Medulla oblongata (tissue), 1 donor: ENCODE results near the gene C4B.
"Not testable (repeated sequence)": the region's sequence is repeated elsewhere in the genome, so short reads cannot be mapped to it uniquely, and the experiment has no call there.

ENCODE experiments used
- DNase-seq: peaks from one replicate; pipeline ENCODE4 v3.0.0-alpha.2; 2015; ENCODE audit errors: extremely low spot score

C4B gene

DNA sequence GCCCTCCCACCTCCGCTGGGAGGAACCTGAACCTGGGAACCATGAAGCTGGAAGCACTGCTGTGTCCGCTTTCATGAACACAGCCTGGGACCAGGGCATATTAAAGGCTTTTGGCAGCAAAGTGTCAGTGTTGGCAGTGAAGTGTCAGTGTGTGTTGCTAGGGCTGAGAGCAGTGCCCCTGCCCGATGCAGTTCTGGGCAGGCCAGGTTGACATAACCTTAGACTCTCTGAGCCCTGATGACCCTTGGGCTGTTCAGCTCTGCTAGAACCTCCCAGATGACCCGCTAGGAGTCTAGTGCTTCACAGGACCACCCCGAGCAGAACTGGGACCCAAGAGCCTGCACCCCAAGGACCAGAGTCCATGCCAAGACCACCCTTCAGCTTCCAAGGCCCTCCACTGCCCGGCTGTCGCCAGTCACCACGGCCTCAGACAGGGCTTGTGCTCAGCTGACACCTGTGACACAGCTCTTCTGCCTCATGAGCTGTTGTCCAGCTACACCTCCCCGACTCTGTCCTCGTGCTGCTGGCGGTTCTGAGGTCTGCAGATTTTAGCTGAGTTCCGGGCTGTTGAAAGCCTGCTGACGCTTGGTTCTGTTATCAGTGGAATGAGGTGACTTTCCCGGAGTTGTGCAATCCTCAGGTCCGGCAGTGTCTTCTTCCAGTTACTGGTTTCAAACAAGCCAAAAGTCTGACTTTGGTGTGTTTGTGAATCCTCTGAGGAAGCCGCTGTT lies 20.9 kb downstream of the C4B start:
- not testable (repeated sequence) for DNase-seq

DNA sequence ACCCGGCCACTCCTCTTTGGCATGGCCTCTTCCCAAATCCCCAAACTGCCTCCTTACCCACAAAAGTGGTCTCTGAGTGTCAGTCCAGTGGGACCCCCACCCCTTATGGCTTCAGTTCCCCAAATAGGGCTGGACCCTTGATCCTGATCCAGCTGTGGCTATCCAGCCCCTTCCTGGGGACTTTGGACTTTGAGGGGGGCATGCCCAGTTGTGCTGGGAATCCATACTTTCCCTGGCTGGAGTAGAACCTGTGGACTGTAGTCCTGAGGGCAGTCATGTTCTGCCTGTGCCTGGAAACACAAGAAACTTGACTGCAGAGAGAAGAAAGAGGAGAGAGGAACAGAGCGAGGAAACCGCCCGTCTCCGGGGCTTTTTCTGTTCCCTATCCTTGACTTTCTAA lies 22.5 kb downstream of the C4B start:
- not testable (repeated sequence) for DNase-seq

DNA sequence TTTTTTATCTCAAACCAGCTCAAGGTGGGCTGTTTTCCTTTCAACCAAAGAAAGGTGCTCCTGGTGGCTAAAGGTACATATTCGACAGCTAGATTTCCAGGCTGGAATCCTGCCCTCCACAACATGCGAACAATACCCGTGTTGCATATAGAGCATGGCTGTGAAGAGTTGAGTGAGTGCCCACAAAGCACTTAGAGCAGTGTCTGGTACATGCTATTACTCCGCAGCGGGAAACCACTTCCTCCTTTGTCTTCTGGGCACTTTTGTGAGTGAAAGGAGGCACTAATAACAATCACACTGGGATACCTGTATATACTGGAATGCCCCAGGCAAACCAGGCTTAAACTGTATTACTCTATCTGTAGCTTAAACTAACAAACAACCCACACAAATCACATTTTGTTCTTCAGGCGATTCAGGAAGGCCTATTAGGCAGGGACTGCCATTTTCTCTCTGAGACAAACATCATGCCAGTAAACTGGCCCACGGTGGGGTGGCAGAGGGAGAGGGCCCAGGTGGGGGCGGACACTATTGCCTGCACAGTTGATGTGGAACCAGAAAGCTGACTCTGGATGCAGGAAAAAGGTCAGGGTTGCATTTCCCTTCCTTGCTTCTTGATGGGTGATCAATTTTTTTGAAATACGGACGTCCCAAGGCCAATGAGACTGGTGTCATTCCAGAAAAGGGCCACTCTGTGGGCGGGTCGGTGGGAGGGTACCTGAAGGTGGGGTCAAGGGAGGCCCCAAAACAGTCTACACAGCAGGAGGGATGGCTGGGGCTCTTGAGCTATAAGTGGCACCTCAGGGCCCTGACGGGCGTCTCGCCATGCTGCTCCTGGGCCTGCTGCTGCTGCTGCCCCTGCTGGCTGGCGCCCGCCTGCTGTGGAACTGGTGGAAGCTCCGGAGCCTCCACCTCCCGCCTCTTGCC lies 23.3 kb downstream of the C4B start, which contains the start of gene CYP21A2:
CYP21A2 (plus strand) TSS at position 818 of the 927 bp plus-strand sequence; CDS start at position 826, 8 bp downstream.
- DNase-seq, result not testable (repeated sequence)

DNA sequence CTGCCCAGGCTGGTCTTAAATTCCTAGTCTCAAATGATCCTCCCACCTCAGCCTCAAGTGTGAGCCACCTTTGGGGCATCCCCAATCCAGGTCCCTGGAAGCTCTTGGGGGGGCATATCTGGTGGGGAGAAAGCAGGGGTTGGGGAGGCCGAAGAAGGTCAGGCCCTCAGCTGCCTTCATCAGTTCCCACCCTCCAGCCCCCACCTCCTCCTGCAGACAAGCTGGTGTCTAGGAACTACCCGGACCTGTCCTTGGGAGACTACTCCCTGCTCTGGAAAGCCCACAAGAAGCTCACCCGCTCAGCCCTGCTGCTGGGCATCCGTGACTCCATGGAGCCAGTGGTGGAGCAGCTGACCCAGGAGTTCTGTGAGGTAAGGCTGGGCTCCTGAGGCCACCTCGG lies 24.3 kb downstream of the C4B start:
- DNase-seq, result not testable (repeated sequence)

DNA sequence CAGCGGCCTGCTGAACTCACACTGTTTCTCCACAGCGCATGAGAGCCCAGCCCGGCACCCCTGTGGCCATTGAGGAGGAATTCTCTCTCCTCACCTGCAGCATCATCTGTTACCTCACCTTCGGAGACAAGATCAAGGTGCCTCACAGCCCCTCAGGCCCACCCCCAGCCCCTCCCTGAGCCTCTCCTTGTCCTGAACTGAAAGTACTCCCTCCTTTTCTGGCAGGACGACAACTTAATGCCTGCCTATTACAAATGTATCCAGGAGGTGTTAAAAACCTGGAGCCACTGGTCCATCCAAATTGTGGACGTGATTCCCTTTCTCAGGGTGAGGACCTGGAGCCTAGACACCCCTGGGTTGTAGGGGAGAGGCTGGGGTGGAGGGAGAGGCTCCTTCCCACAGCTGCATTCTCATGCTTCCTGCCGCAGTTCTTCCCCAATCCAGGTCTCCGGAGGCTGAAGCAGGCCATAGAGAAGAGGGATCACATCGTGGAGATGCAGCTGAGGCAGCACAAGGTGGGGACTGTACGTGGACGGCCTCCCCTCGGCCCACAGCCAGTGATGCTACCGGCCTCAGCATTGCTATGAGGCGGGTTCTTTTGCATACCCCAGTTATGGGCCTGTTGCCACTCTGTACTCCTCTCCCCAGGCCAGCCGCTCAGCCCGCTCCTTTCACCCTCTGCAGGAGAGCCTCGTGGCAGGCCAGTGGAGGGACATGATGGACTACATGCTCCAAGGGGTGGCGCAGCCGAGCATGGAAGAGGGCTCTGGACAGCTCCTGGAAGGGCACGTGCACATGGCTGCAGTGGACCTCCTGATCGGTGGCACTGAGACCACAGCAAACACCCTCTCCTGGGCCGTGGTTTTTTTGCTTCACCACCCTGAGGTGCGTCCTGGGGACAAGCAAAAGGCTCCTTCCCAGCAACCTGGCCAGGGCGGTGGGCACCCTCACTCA lies 25.0 kb downstream of the C4B start:
- DNase-seq, result not testable (repeated sequence)

DNA sequence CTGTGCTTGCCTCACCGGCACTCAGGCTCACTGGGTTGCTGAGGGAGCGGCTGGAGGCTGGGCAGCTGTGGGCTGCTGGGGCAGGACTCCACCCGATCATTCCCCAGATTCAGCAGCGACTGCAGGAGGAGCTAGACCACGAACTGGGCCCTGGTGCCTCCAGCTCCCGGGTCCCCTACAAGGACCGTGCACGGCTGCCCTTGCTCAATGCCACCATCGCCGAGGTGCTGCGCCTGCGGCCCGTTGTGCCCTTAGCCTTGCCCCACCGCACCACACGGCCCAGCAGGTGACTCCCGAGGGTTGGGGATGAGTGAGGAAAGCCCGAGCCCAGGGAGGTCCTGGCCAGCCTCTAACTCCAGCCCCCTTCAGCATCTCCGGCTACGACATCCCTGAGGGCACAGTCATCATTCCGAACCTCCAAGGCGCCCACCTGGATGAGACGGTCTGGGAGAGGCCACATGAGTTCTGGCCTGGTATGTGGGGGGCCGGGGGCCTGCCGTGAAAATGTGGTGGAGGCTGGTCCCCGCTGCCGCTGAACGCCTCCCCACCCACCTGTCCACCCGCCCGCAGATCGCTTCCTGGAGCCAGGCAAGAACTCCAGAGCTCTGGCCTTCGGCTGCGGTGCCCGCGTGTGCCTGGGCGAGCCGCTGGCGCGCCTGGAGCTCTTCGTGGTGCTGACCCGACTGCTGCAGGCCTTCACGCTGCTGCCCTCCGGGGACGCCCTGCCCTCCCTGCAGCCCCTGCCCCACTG lies 25.9 kb downstream of the C4B start:
- DNase-seq, result not testable (repeated sequence)

DNA sequence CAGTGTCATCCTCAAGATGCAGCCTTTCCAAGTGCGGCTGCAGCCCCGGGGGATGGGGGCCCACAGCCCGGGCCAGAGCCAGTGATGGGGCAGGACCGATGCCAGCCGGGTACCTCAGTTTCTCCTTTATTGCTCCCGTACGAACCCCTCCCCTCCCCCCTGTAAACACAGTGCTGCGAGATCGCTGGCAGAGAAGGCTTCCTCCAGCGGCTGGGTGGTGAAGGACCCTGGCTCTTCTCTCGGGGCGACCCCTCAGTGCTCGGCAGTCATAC lies 26.4 kb downstream of the C4B start:
- not testable (repeated sequence) for DNase-seq

DNA sequence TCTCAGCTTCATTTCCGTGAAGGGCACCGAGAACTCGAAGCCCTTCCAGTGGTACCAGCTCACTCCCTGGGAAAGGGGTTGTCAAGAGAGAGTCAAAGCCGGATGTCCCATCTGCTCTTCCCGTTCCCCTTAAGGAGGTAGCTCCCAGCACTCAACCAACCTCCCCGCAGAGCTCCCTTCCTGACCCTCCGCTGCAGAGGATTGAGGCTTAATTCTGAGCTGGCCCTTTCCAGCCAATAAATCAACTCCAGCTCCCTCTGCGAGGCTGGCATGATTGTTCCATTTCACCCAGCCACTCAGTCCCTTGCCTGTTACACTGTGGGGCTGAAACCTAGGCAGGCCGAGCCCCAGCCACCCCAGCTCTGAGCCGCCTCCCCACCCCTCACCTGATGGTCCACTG lies 26.8 kb downstream of the C4B start:
- not testable (repeated sequence) for DNase-seq

DNA sequence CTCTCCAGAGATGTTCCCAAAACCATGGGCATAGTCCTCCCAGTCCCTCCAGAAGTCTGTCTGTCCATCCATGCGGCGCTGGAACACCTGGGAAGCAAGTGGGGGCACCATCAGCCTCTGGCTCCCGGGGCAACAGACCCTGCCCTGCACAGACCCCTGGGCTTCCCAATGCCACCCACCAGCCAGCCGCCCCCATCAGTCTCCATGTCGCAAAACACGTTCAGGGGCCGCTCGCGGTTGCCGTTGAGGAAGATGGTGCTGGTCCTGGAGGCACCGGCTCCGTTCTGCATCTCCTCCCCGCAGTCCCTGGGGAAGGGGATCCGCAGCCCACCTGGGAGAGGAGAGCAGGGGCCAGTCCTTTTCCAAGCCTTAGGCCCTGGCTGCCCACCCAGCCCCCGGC lies 27.7 kb downstream of the C4B start:
- DNase-seq, result not testable (repeated sequence)

DNA sequence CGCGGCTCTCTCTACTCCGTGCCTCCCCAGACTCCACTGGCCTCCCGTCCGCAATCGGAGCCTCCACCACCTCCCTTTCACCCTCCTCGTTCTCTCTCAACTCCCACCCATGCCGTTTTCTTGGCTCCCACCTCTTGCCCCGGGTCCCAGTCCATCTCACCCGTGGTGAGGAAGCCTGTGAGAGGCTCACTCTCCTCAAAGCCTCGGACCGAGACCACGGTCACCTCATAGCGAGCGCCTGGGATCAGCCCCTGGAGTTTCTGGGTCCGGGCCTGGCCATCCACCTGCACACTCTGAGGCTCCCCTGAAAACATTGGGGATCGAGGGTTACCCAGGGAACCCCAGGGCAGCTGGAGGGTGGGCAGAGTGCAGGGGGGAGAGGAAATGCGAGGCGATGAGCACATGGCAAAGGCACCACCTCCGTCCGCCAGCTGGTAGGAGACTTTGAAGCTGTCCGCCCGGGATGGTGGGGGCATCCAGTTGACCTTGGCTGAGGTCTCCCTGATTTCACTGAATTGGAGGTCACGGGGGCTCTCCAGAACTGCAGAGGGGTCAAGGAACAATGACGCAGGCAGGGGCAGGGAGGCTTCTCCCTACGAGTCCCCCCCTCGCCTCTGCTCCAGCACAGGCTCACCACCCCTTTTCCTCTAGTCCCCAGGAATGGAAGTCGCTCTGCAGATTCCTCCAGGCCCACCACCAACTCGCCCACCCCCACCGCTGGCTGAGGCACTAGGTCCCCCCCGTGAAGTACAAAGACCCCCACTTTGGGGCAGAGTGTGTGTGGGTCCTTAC lies 29.2 kb downstream of the C4B start:
- not testable (repeated sequence) for DNase-seq

DNA sequence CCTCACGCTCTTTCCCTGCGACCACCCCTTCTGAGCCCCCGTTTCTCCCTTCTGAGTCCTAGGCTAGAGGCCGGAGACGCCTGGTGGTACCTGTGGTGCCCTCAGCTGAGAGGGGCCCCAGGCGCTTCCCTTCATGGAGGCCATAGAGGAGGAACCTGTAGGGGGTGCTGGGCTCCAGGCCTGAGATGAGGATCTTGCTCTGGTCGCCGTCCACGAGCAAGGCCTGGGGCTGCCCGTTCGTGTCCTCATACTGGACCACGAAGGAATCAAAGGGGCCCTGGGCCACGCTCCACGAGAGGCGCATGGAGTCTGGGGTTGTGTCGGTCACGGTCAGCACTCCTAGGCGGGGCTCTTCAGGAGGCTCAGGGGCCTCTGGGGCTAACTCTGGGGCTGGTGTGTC lies 30.3 kb downstream of the C4B start:
- not testable (repeated sequence) for DNase-seq

DNA sequence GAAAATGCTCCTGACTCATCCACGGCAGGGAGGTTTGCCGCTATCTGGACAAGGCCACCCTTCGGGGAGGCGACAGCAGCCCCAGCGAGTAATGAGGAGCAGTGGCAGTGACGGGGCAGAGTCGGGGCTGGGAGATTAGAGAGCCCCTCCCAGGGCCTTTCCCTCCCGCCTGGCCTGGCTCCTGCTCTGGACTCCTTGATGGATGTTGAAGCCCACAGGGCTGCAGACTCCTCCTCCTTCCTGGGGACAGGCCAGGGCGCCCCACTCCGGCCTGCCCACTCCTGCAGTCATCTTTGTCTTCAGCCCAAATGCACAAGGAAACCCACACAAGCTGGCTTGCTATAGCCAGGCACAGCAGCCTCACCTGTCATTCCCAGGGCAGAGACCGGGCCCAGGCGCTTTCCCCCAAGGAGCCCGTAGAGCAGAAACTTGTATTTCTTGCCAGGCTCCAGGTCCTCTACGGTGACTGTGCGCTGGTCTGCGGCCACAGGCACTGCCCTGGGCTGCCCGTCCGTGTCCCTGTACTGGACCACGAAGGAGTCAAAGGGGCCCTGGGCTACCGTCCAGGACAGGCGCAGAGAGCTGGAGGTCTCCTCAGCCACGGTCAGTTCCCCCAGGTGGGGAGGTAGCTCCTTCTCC lies 31.3 kb downstream of the C4B start:
- no peak for DNase-seq

DNA sequence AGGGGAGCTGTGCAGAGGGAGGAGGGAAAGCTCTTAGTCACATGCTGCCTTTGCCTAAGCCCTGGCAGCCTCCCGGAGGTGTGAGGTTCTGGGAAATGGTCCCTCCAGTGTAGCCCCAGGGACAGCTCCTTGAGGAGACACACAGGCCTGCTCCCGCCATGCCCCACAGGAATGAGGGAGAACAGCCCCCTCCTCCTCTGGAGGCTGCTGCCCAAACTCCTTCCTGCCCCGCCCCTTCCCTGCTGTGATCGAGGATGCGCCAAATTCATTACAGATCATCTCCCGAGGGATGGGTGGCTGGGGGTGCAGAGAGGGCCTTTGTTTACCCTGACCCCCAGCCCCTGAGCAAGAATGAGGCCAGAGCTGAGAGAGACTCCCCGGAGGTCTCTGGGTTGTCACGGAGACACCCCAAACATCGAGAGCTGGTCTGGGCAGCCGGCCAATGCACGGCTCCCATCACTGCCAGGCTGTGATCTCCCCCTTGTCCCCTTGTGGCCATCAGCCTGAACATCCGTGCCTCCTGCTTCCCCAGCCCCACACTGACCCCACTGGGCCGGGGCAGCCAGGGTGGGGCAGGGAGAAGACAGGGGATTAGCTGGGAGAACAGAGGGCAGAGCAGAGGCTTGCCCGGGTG lies 32.0 kb downstream of the C4B start:
- peak; percentile 34 for DNase-seq

DNA sequence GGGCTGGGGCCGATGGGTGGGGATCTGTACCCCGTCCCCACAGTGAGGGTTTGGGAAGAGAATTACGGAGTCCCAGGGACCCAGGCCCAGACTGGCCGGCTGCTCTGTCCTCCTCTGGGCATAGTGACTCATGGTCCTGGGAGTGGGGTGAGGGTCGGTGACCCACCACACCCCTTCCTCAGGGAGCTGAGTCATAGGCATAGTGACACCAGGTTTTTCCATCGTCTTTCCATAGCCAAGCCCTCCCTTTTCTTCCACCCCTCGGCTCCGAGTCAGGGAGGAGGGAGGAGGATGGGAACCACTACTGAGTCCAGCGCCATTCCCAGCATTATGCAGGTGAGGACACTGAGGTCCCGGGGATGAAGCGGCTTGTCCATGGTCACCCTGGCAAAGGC lies 32.5 kb downstream of the C4B start:
- DNase-seq, result peak; percentile 37

DNA sequence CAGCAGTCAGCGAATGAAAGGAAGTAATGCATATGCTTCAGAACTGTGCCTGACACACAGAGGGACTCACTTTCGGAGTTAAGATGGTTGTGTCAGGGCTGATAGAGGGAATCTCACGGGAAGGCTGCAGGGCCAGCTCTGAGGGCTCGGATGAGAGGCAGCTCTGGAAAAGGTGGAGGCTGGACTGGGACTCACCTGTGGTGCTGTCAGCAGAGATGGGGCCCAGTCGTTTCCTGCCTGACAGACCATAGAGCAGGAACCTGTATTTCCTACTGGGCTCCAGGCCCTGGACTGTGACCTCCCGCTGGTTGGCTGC lies 32.9 kb downstream of the C4B start:
- no peak for DNase-seq

DNA sequence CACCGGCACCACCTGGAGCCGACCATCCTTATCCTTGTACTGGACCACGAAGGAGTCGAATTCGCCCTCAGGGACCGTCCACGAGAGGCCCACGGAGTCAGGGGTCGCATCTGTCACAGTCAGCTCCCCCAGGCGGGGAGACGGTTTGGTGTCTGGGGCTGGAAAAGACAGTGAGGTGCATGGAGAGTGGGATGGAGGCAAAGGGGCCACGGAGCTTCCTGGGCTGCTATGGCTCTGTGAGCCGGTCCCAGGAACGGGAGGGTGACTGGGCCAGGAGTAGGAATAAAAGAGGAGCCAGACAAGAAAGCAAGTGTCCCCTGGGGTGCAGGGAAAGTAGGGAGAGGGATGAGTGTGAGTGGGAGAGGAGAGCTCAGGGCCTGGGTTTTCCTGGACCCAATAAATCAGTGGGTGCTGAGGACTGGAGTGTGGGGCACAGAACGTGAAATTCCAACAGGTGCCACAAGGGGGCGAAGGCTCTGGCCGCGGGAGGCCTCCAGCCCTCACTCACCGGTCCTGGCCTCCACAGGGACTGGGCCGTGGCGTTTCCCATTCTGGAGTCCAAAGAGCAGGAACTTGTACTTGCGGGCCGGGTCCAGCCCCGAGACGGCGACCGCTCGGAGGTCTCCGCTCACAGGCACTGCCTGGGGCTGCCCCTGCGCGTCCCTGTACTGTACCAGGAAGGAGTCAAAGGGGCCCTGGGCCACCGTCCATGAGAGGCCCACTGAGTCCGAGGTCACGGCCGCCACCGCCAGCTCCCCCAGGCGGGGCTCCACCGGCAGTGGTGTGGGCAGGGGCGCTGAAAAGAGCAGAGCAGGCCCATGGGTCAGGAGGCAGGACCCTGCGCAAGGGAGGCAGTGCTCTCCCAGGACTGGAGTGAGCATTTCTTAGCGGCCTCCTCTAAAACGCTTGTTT lies 33.5 kb downstream of the C4B start:
- DNase-seq, result peak; percentile 64

DNA sequence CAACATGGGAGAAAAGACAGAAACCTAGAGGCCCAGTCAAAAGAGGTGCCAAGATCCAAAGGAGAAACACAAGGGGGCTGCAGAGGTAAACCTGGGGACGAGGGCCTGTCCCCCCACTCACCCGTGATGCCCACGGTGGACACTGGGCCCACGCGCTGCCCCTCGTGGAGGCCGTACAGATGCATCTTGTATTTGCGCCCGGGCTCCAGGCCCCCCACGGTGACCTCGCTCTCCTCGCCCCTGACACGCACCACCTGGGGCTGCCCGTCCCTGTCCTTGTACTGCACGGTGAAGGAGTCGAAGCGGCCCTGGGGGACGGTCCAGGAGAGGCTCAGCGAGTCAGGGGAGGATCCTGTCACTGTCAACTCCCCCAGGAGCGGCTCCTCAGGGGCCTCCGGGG lies 34.6 kb downstream of the C4B start:
- DNase-seq, result not testable (repeated sequence)

DNA sequence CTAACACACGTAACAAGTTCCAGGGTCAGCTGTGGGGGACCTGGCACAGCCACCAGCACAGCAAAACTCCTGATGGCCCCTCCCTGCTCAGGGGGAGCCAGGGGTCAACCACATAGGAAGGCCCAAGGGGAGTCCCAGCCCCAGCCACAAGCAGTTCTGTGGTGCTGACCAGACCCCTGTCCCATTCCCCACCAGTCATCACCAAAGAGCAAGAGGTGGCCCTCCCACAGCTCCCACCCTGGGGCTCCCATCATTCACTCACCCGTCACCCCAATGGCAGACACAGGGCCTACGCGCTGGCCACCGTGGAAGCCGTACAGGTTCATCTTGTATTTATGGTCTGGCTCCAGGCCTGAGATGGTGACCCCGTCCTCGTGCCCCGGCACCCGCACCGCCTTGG lies 35.1 kb downstream of the C4B start:
- DNase-seq, result not testable (repeated sequence)
